Measurements from ENCODE around the gene BAHCC1.

Gene BAHCC1

DNA sequence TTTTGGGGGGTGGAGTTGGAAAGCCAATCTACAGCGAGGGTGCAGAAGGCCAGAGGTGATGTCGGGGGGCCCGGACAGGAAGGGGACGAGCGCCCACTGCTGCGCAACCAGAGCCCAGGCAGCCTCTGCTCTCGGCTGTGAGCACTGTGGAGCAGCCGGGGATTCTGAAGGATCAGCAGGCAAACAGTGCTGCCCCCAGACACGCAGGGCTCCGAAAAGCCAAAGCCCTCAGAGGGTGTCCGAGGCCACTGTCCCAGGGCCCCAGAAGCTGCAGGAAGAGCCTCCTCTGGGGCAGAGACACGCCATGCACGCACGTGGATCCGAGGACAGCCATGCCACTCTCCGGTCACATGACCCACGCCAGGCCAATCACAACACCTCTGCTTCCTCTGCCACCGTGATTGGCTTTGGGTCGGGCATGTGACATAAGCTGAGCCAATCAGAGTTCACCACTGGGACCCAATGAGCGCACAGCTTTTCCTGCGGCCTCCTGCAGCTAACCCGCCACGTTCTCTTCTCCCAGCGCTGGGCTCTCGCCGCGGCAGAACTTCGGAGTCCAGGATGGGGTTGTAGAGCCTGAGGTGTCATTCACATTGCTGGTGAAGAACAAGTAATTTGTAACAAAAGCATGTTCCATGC lies 76.7 kb downstream of the BAHCC1 start:
- Histone ChIP-seq H3K4ac (ENCODE audit: low read length) (no peak overlapping the region), H3K23ac (ENCODE audit: low read depth, low read length, poor library complexity) (no peak overlapping the region), H2BK12ac (ENCODE audit: low read length) (no peak overlapping the region), H3K79me1 (ENCODE audit: low read depth, low read length) (peaks cover 3% of the 10 kb centered on the region), H3K9ac (ENCODE audit: low read depth, low read length, poor library complexity) (no peak overlapping the region), H3K4me1 (ENCODE audit: control insufficient read depth in 2 of 2, insufficient read depth in 1 of 2, low read depth in 1 of 2, low read length in 2 of 2) (peaks cover 13% of the 10 kb centered on the region in 2 donors), H2BK5ac (ENCODE audit: low read length) (no peak overlapping the region), H2BK15ac (ENCODE audit: low read length) (peak overlapping the region; percentile 2), H4K91ac (ENCODE audit: low read depth, low read length, poor library complexity) (peak overlapping the region; percentile 40), H2BK120ac (ENCODE audit: low read depth, low read length) (peak overlapping the region; percentile 52), H3K18ac (ENCODE audit: low read length) (peak overlapping the region; percentile 36), H3K36me3 (replicated peaks in 1 of 2; ENCODE audit: control insufficient read depth in 2 of 2, insufficient read depth in 2 of 2, low read length in 2 of 2) (peaks cover 0 to 5% of the 10 kb centered on the region in 2 donors), H3K27me3 (ENCODE audit: control insufficient read depth in 3 of 3, insufficient read depth in 3 of 3, low read depth in 1 of 3, low read length in 3 of 3) (no peaks in the 10 kb centered on the region), H3K27ac (replicated peaks; ENCODE audit: low read length) (no peak overlapping the region), H3K14ac (ENCODE audit: low read length) (no peak overlapping the region), H2AFZ (ENCODE audit: low read length) (peak overlapping the region; percentile 58), H2AK5ac (ENCODE audit: low read depth, low read length) (no peak overlapping the region), H3K4me3 (ENCODE audit: low read length in 2 of 2) (no peak overlapping the region), H3K9me3 (replicated peaks in 1 of 2; ENCODE audit: control insufficient read depth in 2 of 2, insufficient read depth in 1 of 2, low read depth in 1 of 2, low read length in 2 of 2) (peaks cover 0 to 4% of the 10 kb centered on the region in 2 donors), H4K8ac (ENCODE audit: low read depth, low read length) (no peak overlapping the region), H3K4me2 (ENCODE audit: insufficient read depth, low read length, poor library complexity, severe bottlenecking) (no peak overlapping the region)
- no peak for DNase-seq (ENCODE audit: low spot score)
- WGBS, 2 donors (ENCODE audit: extremely low coverage in 2 of 2, insufficient read length in 2 of 2, insufficient replicate concordance in 1 of 2): no CpG with 5 or more reads among the region's 28 CpGs

DNA sequence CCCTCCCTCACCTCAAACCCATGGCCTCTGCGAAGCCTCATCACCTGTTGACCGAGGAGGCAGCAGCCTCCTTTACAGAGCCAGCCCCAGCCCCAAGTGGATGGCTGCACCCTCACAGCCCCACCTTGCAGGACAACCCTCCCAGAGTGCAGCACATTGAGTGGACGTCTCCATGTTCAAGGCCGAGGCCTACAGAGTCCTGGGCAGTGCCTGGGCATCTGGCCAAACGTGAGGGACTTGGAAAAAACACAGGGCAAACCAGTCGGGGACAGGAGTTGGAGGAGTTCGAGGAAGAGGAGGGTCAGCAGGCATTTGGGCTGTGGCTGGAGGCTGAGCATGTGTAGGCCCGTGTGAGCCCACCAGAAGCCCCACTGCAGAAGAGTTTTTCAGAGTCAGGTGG lies 77.8 kb downstream of the BAHCC1 start:
- no CpG with 5 or more reads among the region's 8 CpGs for WGBS, 2 donors (ENCODE audit: extremely low coverage in 2 of 2, insufficient read length in 2 of 2, insufficient replicate concordance in 1 of 2)
- Histone ChIP-seq H2BK120ac (ENCODE audit: low read depth, low read length) (no peak overlapping the region), H4K8ac (ENCODE audit: low read depth, low read length) (no peak overlapping the region), H3K27ac (replicated peaks; ENCODE audit: low read length) (no peak overlapping the region), H2BK12ac (ENCODE audit: low read length) (no peak overlapping the region), H2BK5ac (ENCODE audit: low read length) (no peak overlapping the region), H3K14ac (ENCODE audit: low read length) (no peak overlapping the region), H3K9ac (ENCODE audit: low read depth, low read length, poor library complexity) (no peak overlapping the region), H3K79me1 (ENCODE audit: low read depth, low read length) (no peaks in the 10 kb centered on the region), H3K27me3 (ENCODE audit: control insufficient read depth in 3 of 3, insufficient read depth in 3 of 3, low read depth in 1 of 3, low read length in 3 of 3) (no peaks in the 10 kb centered on the region), H4K91ac (ENCODE audit: low read depth, low read length, poor library complexity) (no peak overlapping the region), H2BK15ac (ENCODE audit: low read length) (no peak overlapping the region), H3K4ac (ENCODE audit: low read length) (no peak overlapping the region), H2AK5ac (ENCODE audit: low read depth, low read length) (peak overlapping the region; percentile 3), H3K36me3 (replicated peaks in 1 of 2; ENCODE audit: control insufficient read depth in 2 of 2, insufficient read depth in 2 of 2, low read length in 2 of 2) (no peaks in the 10 kb centered on the region), H3K18ac (ENCODE audit: low read length) (peak overlapping the region; percentile 85), H3K4me3 (ENCODE audit: low read length in 2 of 2) (no peak overlapping the region), H3K23ac (ENCODE audit: low read depth, low read length, poor library complexity) (peak overlapping the region; percentile 2), H3K9me3 (replicated peaks in 1 of 2; ENCODE audit: control insufficient read depth in 2 of 2, insufficient read depth in 1 of 2, low read depth in 1 of 2, low read length in 2 of 2) (peaks cover 0 to 4% of the 10 kb centered on the region in 2 donors), H3K4me1 (ENCODE audit: control insufficient read depth in 2 of 2, insufficient read depth in 1 of 2, low read depth in 1 of 2, low read length in 2 of 2) (peaks cover 15 to 22% of the 10 kb centered on the region in 2 donors), H2AFZ (ENCODE audit: low read length) (no peak overlapping the region), H3K4me2 (ENCODE audit: insufficient read depth, low read length, poor library complexity, severe bottlenecking) (no peak overlapping the region)
- DNase-seq (ENCODE audit: low spot score): no peak

DNA sequence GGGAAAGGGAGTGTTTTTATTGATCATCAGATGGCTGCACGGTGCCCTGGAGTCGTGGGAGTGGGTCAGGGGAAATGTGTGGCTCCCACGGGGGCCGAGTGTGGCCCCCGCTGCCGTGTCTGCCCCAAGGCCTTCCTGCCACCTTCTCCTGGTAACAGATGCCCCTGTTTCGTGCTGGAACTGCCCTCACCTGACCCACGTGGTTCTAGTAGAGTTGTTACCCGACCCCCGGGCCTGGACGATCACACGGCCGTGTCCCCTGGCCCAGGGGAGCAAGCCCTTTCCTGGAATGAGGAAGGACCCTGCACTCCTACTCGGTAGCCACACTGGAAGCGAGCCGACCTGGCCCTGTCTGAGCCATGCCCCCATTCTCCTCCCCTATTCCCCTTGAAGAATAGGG lies 79.7 kb downstream of the BAHCC1 start:
- Histone ChIP-seq H4K91ac (ENCODE audit: low read depth, low read length, poor library complexity) (no peak overlapping the region), H4K8ac (ENCODE audit: low read depth, low read length) (no peak overlapping the region), H3K27me3 (ENCODE audit: control insufficient read depth in 3 of 3, insufficient read depth in 3 of 3, low read depth in 1 of 3, low read length in 3 of 3) (no peaks in the 10 kb centered on the region), H3K18ac (ENCODE audit: low read length) (no peak overlapping the region), H2BK12ac (ENCODE audit: low read length) (no peak overlapping the region), H3K4ac (ENCODE audit: low read length) (no peak overlapping the region), H3K4me3 (ENCODE audit: low read length in 2 of 2) (no peak overlapping the region), H3K36me3 (replicated peaks in 1 of 2; ENCODE audit: control insufficient read depth in 2 of 2, insufficient read depth in 2 of 2, low read length in 2 of 2) (no peaks in the 10 kb centered on the region), H3K23ac (ENCODE audit: low read depth, low read length, poor library complexity) (peak overlapping the region; percentile 28), H3K4me1 (ENCODE audit: control insufficient read depth in 2 of 2, insufficient read depth in 1 of 2, low read depth in 1 of 2, low read length in 2 of 2) (peaks cover 14 to 34% of the 10 kb centered on the region in 2 donors), H2BK5ac (ENCODE audit: low read length) (no peak overlapping the region), H2BK15ac (ENCODE audit: low read length) (peak overlapping the region; percentile 75), H3K79me1 (ENCODE audit: low read depth, low read length) (no peaks in the 10 kb centered on the region), H3K9me3 (replicated peaks in 1 of 2; ENCODE audit: control insufficient read depth in 2 of 2, insufficient read depth in 1 of 2, low read depth in 1 of 2, low read length in 2 of 2) (peaks cover 0 to 4% of the 10 kb centered on the region in 2 donors), H3K14ac (ENCODE audit: low read length) (no peak overlapping the region), H3K9ac (ENCODE audit: low read depth, low read length, poor library complexity) (peak overlapping the region; percentile 78), H2AFZ (ENCODE audit: low read length) (peak overlapping the region; percentile 40), H3K4me2 (ENCODE audit: insufficient read depth, low read length, poor library complexity, severe bottlenecking) (no peak overlapping the region), H3K27ac (replicated peaks; ENCODE audit: low read length) (no peak overlapping the region), H2AK5ac (ENCODE audit: low read depth, low read length) (peak overlapping the region; percentile 52), H2BK120ac (ENCODE audit: low read depth, low read length) (no peak overlapping the region)
- no peak for DNase-seq (ENCODE audit: low spot score)
- WGBS, 2 donors (ENCODE audit: extremely low coverage in 2 of 2, insufficient read length in 2 of 2, insufficient replicate concordance in 1 of 2): no CpG with 5 or more reads among the region's 16 CpGs

GRCh38 chr17:81476097-81476496 lies 80.8 kb downstream of the BAHCC1 start:
- no peaks in the 10 kb centered on the region for H3K36me3 ChIP-seq (replicated peaks in 1 of 2; ENCODE audit: control insufficient read depth in 2 of 2, insufficient read depth in 2 of 2, low read length in 2 of 2)
- DNase-seq (ENCODE audit: low spot score): no peak
- no peak overlapping the region for H4K91ac ChIP-seq (ENCODE audit: low read depth, low read length, poor library complexity)
- H3K79me1 ChIP-seq (ENCODE audit: low read depth, low read length): no peaks in the 10 kb centered on the region
- peak overlapping the region; percentile 9 for H3K18ac ChIP-seq (ENCODE audit: low read length)
- H3K14ac ChIP-seq (ENCODE audit: low read length): no peak overlapping the region
- no peak overlapping the region for H3K4me3 ChIP-seq (ENCODE audit: low read length in 2 of 2)
- no peak overlapping the region for H4K8ac ChIP-seq (ENCODE audit: low read depth, low read length)
- no peak overlapping the region for H2AFZ ChIP-seq (ENCODE audit: low read length)
- H3K27me3 ChIP-seq (ENCODE audit: control insufficient read depth in 3 of 3, insufficient read depth in 3 of 3, low read depth in 1 of 3, low read length in 3 of 3): peaks cover 0 to 10% (median 0%) of the 10 kb centered on the region in 3 experiments
- no peak overlapping the region for H2BK120ac ChIP-seq (ENCODE audit: low read depth, low read length)
- WGBS, 2 donors (ENCODE audit: extremely low coverage in 2 of 2, insufficient read length in 2 of 2, insufficient replicate concordance in 1 of 2): no CpG with 5 or more reads among the region's 7 CpGs
- H3K23ac ChIP-seq (ENCODE audit: low read depth, low read length, poor library complexity): peak overlapping the region; percentile 16
- H2BK15ac ChIP-seq (ENCODE audit: low read length): peak overlapping the region; percentile 29
- no peak overlapping the region for H3K4ac ChIP-seq (ENCODE audit: low read length)
- no peak overlapping the region for H2BK12ac ChIP-seq (ENCODE audit: low read length)
- no peak overlapping the region for H3K9ac ChIP-seq (ENCODE audit: low read depth, low read length, poor library complexity)
- peaks cover 0 to 4% of the 10 kb centered on the region in 2 donors for H3K9me3 ChIP-seq (replicated peaks in 1 of 2; ENCODE audit: control insufficient read depth in 2 of 2, insufficient read depth in 1 of 2, low read depth in 1 of 2, low read length in 2 of 2)
- no peak overlapping the region for H3K27ac ChIP-seq (replicated peaks; ENCODE audit: low read length)
- peak overlapping the region; percentile 67 for H2AK5ac ChIP-seq (ENCODE audit: low read depth, low read length)
- peaks cover 11 to 45% of the 10 kb centered on the region in 2 donors for H3K4me1 ChIP-seq (ENCODE audit: control insufficient read depth in 2 of 2, insufficient read depth in 1 of 2, low read depth in 1 of 2, low read length in 2 of 2)
- H3K4me2 ChIP-seq (ENCODE audit: insufficient read depth, low read length, poor library complexity, severe bottlenecking): no peak overlapping the region
- H2BK5ac ChIP-seq (ENCODE audit: low read length): no peak overlapping the region

All from neuronal stem cell (in vitro differentiated cells).